GM18867 (cell line): ENCODE measurements around the gene SHB.

Source experiments
- ATAC-seq: cut with Tn5 transposase; IDR thresholded peaks from one replicate; pipeline ENCODE4 v1.9.1; 2021; ENCODE audit warnings: mild to moderate bottlenecking, moderate library complexity; ENCODE audit not compliant: unreplicated experiment

Gene SHB

GRCh38 chr9:37956904-37957663 is 111.9 kb downstream of the SHB start:
- no peak for ATAC-seq

- ATAC-seq, result no peak
Observed at GRCh38 chr9:37956423-37956820, 112.6 kb downstream of the SHB start.

GRCh38 chr9:37955781-37956422 is 113.1 kb downstream of the SHB start:
- no peak for ATAC-seq

- ATAC-seq, result peak; percentile 41
Observed at GRCh38 chr9:37954581-37954981, 114.4 kb downstream of the SHB start.

- ATAC-seq, result peak; percentile 79
Observed at GRCh38 chr9:37953775-37954437, 115.1 kb downstream of the SHB start.

- ATAC-seq, result no peak
Observed at GRCh38 chr9:37953206-37953774, 115.7 kb downstream of the SHB start.

- no peak for ATAC-seq
Observed at GRCh38 chr9:37952731-37953130, 116.3 kb downstream of the SHB start.

GRCh38 chr9:37951671-37952449 is 117.2 kb downstream of the SHB start:
- ATAC-seq, result no peak

- ATAC-seq, result no peak
Observed at GRCh38 chr9:37950561-37950960, 118.5 kb downstream of the SHB start.

- ATAC-seq, result no peak
Observed at GRCh38 chr9:37949576-37949975, 119.5 kb downstream of the SHB start.

GRCh38 chr9:37948417-37948980 is 120.5 kb downstream of the SHB start:
- no peak for ATAC-seq

- no peak for ATAC-seq
Observed at GRCh38 chr9:37947977-37948376, 121.0 kb downstream of the SHB start.

GRCh38 chr9:37947471-37947870 is 121.6 kb downstream of the SHB start:
- no peak for ATAC-seq

- no peak for ATAC-seq
Observed at GRCh38 chr9:37946971-37947370, 122.1 kb downstream of the SHB start.

- no peak for ATAC-seq
Observed at GRCh38 chr9:37946041-37946440, 123.0 kb downstream of the SHB start.

GRCh38 chr9:37944671-37945481 is 124.2 kb downstream of the SHB start:
- ATAC-seq, result no peak

- no peak for ATAC-seq
Observed at GRCh38 chr9:37944266-37944650, 124.8 kb downstream of the SHB start.

GRCh38 chr9:37943345-37944265 is 125.4 kb downstream of the SHB start:
- ATAC-seq, result no peak
